Choroid plexus epithelial cell (primary cell): Measurements from ENCODE around the gene KNDC1.

Source experiments
- DNase-seq: peaks from one replicate; pipeline ENCODE4 v3.0.0-alpha.2; 2010; ENCODE audit warnings: low read depth
- H3K4me3 ChIP-seq: 2 replicates; pipeline ENCODE4 v1.5.1; 2011; ENCODE audit warnings: low read depth, mild to moderate bottlenecking, control low read depth, low read length, moderate library complexity
- TF ChIP-seq, protein P1 (sequence below): conservative IDR thresholded peaks from 2 replicates; pipeline ENCODE4 v1.5.1; 2011; ENCODE audit warnings: low read depth, mild to moderate bottlenecking, control low read depth, inconsistent platforms, low read length, moderate library complexity

Gene KNDC1

DNA sequence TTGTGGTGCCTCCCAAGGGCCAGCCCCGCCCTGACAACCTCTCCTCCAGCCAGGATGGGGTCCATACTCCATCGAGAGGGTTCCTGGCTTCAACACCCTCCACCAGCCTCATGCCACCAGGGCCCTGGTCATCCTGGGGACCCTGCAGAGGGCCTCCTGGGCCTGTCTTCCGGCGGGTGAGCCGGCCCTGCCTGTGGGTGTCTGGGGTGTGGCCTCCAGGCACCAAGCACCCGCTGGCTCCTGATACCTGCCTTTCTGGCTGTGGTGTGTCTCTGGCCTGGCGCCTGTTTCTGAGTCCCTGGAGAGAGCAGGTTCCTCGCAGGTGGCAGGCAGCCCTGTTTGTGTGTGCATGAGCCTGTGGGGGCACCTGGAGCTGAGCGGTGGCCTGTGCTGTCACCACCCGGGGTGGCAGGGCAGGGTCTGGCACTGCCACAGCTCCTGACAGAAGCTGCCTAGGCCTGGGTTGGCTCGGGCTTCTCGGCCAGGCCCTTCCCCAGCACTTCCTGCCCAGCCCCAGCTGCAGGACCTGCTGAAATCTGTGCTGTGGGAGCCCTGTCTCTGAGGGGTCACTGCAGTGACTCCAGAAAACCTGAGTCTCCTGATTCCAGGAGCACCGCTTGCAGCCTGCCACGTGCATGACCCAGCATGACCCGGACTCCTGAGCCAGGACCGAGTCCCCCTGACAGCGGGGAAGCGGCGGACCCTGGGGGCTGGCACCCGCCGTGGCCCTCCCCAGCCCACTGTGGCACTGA lies 98.2 kb downstream of the KNDC1 start:
- TF ChIP-seq, protein P1, sequence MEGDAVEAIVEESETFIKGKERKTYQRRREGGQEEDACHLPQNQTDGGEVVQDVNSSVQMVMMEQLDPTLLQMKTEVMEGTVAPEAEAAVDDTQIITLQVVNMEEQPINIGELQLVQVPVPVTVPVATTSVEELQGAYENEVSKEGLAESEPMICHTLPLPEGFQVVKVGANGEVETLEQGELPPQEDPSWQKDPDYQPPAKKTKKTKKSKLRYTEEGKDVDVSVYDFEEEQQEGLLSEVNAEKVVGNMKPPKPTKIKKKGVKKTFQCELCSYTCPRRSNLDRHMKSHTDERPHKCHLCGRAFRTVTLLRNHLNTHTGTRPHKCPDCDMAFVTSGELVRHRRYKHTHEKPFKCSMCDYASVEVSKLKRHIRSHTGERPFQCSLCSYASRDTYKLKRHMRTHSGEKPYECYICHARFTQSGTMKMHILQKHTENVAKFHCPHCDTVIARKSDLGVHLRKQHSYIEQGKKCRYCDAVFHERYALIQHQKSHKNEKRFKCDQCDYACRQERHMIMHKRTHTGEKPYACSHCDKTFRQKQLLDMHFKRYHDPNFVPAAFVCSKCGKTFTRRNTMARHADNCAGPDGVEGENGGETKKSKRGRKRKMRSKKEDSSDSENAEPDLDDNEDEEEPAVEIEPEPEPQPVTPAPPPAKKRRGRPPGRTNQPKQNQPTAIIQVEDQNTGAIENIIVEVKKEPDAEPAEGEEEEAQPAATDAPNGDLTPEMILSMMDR: no peak
- H3K4me3 ChIP-seq: no peak overlapping the region
- DNase-seq: no peak

DNA sequence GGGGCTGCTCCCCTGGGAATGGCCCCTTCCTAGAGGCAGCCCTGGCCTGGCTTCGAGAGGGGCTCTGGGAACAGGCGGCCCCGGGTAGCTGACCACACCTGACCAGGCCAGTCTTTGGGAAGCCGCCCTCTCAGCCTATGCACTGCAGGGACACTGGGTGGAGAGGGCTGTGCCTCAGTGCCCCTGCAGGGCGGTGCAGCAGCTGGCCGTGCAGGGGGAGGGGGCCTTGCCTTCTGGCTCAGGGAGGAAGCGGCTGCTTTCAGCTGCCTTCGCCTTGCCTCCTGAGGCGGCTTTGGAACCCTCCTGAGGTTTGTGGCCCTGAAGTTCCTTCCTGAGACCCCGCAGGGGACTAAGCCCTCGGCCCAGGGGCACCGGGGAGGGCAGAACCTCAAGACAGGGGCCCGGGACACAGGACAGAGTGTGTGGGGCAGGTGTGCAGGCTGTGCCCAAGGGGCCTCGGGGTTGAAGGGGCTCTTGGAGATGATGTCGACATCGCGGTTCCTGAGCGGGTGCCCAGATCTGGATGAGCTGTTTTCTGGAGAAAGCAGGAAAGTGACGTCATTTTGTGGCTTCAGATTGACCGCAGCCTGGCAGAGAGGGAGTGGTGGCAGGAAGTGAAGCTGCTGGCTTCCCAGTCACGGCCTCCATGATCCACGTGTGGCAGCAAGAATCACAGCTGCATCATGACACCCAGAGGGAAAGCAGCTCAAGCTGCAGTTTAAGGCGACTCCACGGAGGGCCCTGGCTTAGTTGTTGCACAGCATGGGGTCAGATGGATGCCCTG lies 99.0 kb downstream of the KNDC1 start:
- DNase-seq: peak; percentile 97
- no peak overlapping the region for H3K4me3 ChIP-seq
- TF ChIP-seq, protein P1: no peak

DNA sequence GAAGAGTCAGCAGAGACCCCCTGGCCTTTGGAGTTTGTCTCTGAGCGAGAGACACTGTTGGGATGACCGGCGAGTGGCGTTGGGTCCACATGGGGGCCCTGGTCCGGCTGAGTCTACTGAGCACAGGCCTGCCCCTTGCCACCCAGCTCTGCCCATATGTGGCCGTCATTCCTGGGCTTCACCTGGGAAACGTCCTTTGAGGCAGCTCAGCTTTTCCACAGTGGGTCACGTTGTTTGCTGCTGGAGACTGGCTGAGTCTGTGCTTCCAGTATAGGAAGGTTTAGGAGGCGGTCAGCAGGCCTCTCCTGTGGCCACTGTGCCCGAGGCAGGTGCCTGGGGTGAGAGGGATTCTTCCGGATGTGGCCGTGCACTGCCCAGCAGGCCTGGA lies 99.6 kb downstream of the KNDC1 start:
- DNase-seq: peak; percentile 13
- TF ChIP-seq, protein P1: no peak
- no peak overlapping the region for H3K4me3 ChIP-seq

DNA sequence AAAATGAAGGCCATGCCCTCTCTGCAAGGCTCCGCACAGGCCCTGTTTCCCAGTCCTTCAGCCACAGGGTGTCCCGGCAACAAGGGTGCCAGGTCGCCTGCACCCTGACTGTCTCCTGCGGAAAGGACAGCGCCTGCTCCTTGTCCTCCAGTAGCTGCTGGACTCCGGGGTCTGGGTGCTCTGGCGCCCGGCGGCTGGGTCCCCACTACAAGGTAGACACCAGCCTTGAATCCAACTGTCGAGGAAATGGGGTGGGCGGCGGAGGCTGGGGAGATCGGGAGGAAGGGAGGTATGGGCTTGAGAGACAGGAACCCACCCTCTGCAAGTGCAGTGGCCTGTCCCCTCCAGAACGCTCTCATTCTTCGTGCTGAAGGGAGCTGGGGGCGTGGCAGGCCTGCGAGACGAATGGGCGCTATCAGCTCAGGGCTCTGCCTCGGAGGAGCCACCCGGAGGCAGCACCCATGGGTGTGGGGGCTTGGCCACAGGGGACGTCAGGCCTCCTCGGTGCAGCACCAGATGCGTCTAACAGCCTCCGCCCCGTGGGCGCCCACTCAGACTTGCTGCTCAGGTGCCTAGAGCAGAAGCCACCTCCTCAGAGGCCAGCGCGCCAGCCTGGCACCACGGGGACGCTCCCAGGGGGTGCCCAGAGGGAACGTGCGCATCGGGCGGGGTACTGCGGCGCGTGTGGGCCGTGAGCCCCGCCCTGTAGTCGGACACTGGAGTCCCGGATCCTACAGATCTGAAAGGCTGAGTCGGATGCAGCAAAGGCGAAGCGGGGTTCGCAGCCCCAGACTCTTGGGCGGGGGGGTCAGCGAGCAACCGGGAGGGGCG lies 101.1 kb downstream of the KNDC1 start:
- DNase-seq: peak; percentile 18
- TF ChIP-seq, protein P1: no peak
- peak overlapping the region; percentile 58 for H3K4me3 ChIP-seq

DNA sequence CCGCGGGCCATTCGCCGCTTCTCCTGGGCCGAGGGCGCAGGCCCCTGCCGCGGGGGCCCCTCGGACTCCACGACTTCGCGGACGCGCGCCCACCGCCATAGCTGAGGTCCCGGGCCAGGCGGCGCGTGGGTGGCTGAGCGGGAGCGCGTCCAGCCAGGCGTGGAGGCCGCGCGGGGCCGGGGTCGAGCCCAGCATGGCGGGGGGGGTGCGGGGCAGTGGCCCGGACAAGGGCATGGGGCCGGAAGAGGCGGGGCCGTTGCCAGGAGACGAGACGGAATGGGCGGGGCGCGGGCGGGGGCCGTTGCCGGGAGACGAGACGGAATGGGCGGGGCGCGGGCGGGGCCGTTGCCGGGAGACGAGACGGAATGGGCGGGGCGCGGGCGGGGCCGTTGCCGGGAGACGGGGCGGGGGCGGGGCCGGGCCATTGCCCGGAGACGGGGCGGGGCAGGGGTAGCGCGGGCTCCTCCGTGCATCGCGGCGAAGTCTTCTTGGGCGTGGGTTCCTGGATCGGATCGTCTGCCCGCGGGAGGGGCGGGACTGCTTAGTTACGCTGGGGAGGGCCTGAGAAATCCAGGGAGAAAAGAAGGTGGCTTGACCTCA lies 101.8 kb downstream of the KNDC1 start:
- peak; percentile 42 for DNase-seq
- TF ChIP-seq, protein P1: no peak
- peak overlapping the region; percentile 58 for H3K4me3 ChIP-seq

DNA sequence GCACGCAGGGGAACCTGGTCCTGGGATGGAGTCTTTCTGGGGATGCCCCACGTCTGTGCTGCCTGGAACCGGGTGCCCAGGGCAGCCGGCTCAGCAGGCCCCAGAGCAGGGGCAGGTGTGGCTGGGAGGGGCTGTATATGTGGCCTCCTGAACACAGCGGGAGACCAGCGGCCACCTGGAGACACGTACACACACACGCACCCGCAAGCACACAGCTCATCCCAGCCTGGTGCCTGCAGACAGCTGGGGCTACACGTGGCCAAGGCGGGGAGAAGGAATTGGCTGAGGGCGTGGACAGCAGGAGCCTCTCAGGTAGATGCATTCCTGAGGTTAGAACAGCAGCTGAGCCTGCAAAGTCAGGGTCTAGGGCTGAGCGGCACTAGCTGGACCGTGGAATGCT lies 102.7 kb downstream of the KNDC1 start:
- no peak overlapping the region for H3K4me3 ChIP-seq
- no peak for DNase-seq

More for the DNA sequence above, 102.7 kb downstream of the KNDC1 start:
- TF ChIP-seq, protein P1: no peak
